A549 (cell line): Measurements from ENCODE around the gene NCKIPSD.

ENCODE experiments used
- MAX ChIP-seq: IDR thresholded peaks from 2 replicates; pipeline ENCODE4 v1.6.1; 2012
- POLR2A ChIP-seq: IDR thresholded peaks from 2 replicates; pipeline ENCODE4 v1.6.1; 2012; ENCODE audit warnings: mild to moderate bottlenecking, low read length

- peak; percentile 76 for TF ChIP-seq MAX
- TF ChIP-seq POLR2A: 0 out of 2 replicates have a peak, but pooled peaks have one; percentile 23
Observed at GRCh38 chr3:48656061-48656840, 29.5 kb downstream of the NCKIPSD start.
